ENCODE results near the gene GRM8. TPM values are rescaled to one million over a fixed set of nuclear protein-coding genes. Genes with fewer than 3 reads are reported as not detected.

GRM8 gene
- polyA plus RNA-seq, 1 donor from 2014 or later: 1.5 TPM

DNA sequence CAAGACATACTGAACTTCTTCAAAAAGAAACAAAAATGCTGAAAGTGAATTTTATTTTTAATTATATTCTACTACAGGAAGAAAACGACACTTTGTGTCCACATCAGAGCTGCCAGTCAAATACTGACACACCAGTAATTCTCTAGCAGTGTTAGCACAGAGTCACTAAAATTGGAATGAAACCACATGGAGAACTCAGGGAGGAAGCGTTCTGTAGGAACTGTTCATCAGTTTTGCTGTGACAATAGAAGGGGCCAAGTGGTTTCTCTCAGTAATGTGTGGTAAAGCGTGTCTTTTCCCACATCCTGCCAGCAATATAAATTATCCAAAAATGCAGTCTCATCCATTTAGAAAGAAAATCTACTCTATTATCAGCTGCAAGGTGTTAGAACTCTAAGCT is 683.3 kb downstream of the GRM8 start:
- Histone ChIP-seq H3K36me3 (ENCODE audit: insufficient read depth, low read length) (no peaks in the 10 kb centered on the region), H3K4me3 (ENCODE audit: low read length) (no peak overlapping the region), H3K9ac (ENCODE audit: low read length) (no peak overlapping the region), H3F3A (ENCODE audit: insufficient read depth, low read length, poor library complexity, severe bottlenecking) (no peaks in the 10 kb centered on the region), H3K27me3 (ENCODE audit: insufficient read depth, low read depth, low read length) (no peaks in the 10 kb centered on the region), H3K27ac (ENCODE audit: low read length) (no peak overlapping the region), H3K79me2 (replicated peaks; ENCODE audit: insufficient read depth, low read length) (no peaks in the 10 kb centered on the region), H3K9me3 (ENCODE audit: low read length) (no peaks in the 10 kb centered on the region), H3K4me2 (ENCODE audit: low read length) (no peak overlapping the region), H3K9me2 (ENCODE audit: insufficient read depth, low read length) (no peaks in the 10 kb centered on the region), H2AFZ (ENCODE audit: low read depth, low read length) (no peak overlapping the region), H4K20me1 (ENCODE audit: insufficient read depth) (no peaks in the 10 kb centered on the region)
- TF ChIP-seq, protein P1, sequence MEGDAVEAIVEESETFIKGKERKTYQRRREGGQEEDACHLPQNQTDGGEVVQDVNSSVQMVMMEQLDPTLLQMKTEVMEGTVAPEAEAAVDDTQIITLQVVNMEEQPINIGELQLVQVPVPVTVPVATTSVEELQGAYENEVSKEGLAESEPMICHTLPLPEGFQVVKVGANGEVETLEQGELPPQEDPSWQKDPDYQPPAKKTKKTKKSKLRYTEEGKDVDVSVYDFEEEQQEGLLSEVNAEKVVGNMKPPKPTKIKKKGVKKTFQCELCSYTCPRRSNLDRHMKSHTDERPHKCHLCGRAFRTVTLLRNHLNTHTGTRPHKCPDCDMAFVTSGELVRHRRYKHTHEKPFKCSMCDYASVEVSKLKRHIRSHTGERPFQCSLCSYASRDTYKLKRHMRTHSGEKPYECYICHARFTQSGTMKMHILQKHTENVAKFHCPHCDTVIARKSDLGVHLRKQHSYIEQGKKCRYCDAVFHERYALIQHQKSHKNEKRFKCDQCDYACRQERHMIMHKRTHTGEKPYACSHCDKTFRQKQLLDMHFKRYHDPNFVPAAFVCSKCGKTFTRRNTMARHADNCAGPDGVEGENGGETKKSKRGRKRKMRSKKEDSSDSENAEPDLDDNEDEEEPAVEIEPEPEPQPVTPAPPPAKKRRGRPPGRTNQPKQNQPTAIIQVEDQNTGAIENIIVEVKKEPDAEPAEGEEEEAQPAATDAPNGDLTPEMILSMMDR (IDR thresholded peaks at IDR 0.05; ENCODE audit: poor library complexity, severe bottlenecking): no peak
- no peak for TF ChIP-seq POLR2AphosphoS5 (IDR thresholded peaks at IDR 0.05)
- no peak for TF ChIP-seq SMC3 (conservative IDR thresholded peaks at IDR 0.05; ENCODE audit: poor library complexity)
- TF ChIP-seq REST (IDR thresholded peaks at IDR 0.05; ENCODE audit: borderline replicate concordance): no peak
- TF ChIP-seq EZH2 (IDR thresholded peaks at IDR 0.05; ENCODE audit: borderline replicate concordance, insufficient read depth, low read length, poor library complexity, severe bottlenecking): no peak
- no peak for TF ChIP-seq TAF1 (IDR thresholded peaks at IDR 0.05; ENCODE audit: low read depth)
- TF ChIP-seq RAD21 (conservative IDR thresholded peaks at IDR 0.05): no peak
- TF ChIP-seq MXI1 (conservative IDR thresholded peaks at IDR 0.05; ENCODE audit: poor library complexity, severe bottlenecking): no peak
- no peak for TF ChIP-seq EP300 (conservative IDR thresholded peaks at IDR 0.05; ENCODE audit: poor library complexity, severe bottlenecking)

DNA sequence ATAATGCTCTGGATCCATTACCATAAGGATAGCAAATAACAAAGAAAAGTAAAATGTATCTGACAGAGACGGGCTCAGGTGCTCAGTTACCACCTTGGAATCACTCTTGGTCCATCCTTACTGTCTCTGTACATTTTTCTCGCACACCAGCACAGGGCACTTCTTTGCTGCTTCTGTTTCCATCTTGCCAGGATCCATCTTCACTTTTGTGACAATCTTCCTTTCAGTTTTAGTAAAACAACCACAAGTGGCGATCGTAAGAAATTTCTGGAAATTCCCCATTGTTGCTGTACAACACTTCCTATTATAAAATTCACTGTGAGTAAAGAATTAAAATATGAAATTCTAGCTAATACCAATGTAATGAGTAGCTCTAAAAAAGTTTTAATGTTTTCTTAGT is 695.5 kb downstream of the GRM8 start:
- Histone ChIP-seq H3F3A (ENCODE audit: insufficient read depth, low read length, poor library complexity, severe bottlenecking) (no peaks in the 10 kb centered on the region), H2AFZ (ENCODE audit: low read depth, low read length) (no peak overlapping the region)

More for the DNA sequence above, 695.5 kb downstream of the GRM8 start:
- TF ChIP-seq, protein P1 (IDR thresholded peaks at IDR 0.05; ENCODE audit: poor library complexity, severe bottlenecking): no peak
- no peak for TF ChIP-seq SMC3 (conservative IDR thresholded peaks at IDR 0.05; ENCODE audit: poor library complexity)
- Histone ChIP-seq H3K27ac (ENCODE audit: low read length) (no peak overlapping the region), H3K9ac (ENCODE audit: low read length) (no peak overlapping the region), H3K79me2 (replicated peaks; ENCODE audit: insufficient read depth, low read length) (no peaks in the 10 kb centered on the region), H3K36me3 (ENCODE audit: insufficient read depth, low read length) (no peaks in the 10 kb centered on the region), H4K20me1 (ENCODE audit: insufficient read depth) (no peaks in the 10 kb centered on the region), H3K4me2 (ENCODE audit: low read length) (no peak overlapping the region), H3K27me3 (ENCODE audit: insufficient read depth, low read depth, low read length) (no peaks in the 10 kb centered on the region), H3K4me3 (ENCODE audit: low read length) (no peak overlapping the region), H3K9me3 (ENCODE audit: low read length) (no peaks in the 10 kb centered on the region), H3K9me2 (ENCODE audit: insufficient read depth, low read length) (no peaks in the 10 kb centered on the region)

Measured in neural cell (in vitro differentiated cells).